ENCODE data around the gene TMEM11.
"Not testable (repeated sequence)": the region's sequence is repeated elsewhere in the genome, so short reads cannot be mapped to it uniquely, and the experiment has no call there.

TMEM11 gene

DNA sequence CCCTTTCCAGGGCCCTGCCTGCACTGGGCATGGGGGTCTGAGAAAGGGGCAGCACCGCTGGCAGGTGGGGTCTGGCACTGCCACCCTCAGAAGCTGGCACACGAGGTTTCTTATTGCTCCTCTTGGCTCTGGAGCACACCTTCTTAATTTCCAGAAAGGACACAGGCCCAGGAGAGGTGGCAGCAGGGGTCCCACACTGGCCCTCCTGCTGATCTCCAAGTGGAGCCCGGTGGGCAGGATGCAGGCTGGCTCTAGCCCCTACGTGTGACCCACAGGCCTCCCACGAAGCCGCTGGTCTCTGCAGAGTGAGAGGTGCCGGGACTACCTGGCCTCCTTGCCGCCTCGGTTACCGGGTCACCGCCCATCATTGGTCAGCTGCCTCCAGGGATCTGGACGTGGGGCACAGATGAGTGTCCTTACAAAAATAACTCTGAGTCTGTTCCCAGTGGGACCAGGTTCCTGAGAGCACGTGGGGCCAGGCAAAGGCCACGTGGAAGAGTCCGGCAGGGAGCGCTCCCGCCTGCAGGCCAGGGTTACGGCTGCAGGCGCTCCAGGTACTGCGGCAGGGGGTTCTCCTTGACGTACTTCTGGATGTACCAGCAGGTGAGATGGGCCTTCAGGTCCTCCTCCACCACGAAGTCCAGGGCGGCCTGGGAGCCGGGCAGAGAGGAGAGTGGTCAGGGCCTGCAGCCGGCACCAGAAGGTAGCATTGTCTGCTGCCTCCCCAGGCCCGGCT lies 29.0 kb upstream of the TMEM11 start:
- in situ Hi-C loops (cut with MboI; ENCODE audit: low sequenced_read_pairs): no loop called here

DNA sequence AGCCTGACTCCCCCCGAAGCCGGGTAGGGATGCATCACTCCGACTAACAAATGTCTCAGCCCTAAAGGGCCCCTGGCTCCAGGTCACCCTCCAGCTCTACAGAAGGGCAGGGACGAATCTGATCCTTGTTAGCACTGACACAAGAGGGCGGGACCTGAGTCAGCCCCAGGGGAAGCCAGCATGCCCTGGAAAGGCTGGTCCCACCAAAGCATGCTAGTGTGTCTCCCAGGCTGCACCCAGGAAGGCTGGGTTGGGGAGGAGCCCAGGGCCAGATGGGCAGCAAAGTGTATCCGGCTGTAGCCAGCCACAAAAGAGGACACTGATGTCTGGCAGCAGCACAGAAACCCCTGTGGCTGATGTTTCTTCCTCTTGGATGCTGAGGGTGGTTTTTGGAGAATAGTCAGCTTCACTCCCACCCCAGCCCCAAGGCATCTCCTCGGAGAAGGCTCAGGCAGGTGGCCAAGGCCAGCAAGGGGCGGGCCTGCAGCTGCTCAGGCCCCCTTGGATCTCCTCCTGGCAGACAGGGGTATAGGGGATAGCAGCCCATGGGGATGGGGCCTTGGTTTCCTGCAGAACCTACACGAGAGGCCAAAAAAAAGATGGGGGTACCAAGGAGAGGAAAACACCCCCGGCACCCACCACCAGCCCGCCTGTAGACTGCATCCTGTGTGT lies 28.2 kb upstream of the TMEM11 start:
- in situ Hi-C loops (cut with MboI; ENCODE audit: low sequenced_read_pairs): no loop called here

DNA sequence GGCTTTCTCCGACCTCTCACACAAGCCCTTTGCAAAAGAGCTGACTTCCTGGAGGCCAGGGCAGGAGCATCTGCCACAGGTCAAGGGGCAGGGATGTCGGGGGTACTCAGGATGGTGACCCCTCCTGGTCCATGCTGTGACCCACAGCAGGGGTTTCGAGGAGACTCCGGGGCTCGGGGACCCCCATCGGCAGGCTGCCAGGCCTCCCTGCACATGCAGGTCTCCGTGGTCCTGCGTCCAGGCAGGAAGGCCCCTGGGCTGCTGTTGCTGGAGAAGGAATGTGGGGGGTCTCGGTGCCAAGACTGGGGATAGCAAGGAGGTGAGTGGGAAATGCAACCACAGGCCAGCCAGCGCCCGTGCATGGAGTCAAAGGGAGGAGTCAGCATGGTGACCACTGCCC lies 27.6 kb upstream of the TMEM11 start:
- in situ Hi-C loops (cut with MboI; ENCODE audit: low sequenced_read_pairs): no loop called here

DNA sequence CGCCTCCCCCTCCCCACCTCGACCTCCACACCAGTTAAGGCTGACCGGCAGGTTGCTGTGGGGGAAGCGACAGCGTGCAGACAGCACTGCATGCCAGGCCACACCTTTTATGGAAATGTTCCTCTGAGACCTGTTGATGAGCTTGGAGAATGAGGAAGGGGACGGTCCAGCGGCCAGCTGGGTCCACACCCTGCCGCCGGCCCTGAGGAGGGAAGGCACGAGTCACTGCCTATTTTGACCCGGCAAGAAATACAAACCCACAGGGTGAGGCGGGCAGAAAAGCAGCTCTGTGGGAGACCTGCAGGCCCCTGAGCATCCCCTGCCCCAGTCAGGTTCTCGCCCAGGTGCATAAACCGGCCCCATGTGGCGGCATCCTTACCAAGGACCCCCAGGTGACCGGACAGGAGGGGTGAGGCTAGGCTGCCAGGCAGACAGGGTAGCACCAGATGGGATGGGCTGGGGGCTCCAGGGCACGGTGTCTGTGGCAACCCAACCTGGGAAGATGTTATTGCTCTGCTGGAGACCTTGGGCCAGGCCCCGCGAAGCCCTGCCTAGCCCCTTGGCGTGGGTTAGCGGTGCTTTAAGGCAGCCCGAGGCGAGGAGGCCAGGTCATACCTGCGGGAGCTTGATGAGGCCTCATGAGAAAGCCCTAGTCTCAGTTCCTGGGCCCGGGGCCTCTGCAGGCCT lies 26.6 kb upstream of the TMEM11 start:
- in situ Hi-C loops (cut with MboI; ENCODE audit: low sequenced_read_pairs): no loop called here

DNA sequence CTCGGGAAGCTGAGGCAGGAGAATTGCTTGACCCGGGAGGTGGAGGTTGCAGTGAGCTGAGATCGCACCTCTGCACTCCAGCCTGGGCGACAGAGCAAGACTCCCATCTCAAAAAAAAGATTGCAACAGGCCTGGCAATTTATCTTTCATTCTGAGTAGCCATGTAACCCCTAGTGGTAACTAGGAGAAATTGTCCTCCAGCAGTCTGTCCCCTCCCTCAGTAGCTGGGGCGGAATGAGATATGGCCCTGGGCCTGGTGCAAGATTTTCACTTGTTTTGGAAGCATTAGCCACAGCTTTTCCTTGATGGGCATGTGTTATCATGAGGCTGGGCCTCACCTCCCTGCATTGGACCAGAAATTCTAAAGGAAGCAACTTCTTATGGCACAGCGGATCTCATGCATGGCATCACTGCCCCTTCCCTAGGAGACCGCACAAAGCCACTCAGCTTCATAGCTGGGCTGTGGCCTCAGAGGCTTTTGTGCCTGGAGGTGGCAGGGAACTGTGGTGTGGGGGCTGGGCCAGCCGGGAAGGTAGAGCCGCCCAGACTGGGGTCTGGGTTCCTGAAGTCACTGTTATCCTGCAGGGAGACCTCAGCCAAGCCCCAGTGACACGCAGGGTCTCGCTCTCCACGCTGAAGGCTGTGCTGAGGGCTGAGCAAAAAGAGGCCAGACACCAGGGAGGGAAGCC lies 25.9 kb upstream of the TMEM11 start:
- in situ Hi-C loops (cut with MboI; ENCODE audit: low sequenced_read_pairs): no loop called here

DNA sequence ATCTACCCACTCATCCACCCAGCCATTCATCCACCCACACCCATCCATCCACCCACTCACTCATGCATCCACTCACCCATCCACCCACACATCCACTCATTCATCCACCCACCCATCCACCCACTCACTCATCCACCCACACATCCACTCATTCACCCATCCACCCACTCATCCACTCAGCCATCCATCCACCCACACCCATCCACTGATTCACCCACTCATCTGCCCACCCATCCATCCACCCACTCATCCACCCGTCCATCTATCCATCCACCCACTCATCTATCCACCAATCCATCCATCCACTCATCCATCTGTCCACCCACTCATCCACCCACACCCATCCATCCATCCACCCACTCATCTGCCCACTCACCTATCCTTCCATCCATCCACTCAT lies 22.0 kb upstream of the TMEM11 start:
- in situ Hi-C loops (cut with MboI; ENCODE audit: low sequenced_read_pairs): no loop called here

DNA sequence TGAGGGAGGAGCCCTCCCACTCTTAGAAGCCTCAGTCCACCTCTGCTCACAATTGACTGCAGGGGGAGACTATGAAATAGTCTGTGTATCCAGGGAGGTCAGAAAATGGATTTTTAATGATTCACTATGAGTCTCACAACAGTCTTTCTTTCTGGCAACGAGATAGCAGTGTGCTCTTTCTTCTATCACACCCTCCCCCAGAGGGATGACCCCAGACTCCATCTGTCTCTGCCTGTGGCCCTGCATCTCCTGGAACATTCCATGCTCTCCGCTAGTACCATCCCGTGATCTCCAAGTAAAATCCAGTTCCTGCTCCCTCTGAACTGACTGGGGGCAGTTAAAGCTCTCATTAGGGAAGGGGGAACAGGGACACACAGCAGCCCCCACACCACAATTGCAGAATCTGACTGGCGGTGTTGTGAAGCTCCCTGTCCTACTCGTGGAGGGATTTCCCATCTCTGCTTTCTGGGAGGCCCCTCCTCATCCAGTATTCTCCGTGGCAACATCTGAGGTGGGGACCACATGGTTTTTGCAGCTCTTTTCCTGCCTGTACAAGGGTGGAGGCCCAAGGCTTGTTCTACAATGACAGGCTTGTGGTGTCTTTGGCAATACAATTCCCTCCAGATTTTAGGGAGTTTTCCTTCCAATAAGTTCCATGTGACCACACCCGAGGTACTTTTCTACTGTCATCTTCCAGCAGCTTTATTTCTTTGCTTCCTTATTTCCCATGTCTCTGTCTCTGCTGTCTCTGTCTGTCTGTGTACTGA lies 19.8 kb upstream of the TMEM11 start:
- in situ Hi-C loops (cut with MboI; ENCODE audit: low sequenced_read_pairs): no loop called here

DNA sequence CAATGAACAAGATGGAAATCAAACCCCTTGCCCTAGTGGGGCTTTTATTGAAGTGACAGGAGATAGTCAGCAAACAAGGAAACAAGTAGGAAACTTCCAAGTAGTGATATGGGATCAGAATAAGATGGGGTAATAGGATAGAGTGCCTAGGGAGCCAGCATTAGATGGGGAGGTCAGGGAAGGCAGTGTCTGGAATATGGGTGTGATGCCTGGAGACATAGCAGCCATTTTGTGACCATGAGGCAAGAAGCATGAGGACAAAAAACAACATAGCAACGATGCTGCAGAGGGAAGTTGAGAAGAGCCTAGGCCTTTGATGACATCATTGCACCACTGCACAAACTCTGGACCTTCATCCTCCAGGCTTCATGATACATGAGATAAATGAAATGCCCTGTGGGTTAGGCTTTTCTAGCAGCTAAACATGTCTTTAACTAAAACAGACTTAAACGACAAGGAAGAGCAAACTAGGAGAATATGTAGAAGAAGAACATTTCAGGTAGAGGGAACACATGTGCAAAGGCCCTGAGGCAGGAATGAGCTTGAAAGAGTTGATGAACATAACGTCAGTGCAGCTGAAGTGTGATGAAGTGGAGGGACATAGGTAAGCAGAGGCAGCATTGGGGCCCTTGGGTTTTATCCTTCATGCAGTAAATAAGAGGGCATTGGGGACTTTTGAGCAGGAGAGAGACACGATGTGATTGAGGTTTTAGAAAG lies 18.2 kb upstream of the TMEM11 start:
- in situ Hi-C loops (cut with MboI; ENCODE audit: low sequenced_read_pairs): no loop called here

DNA sequence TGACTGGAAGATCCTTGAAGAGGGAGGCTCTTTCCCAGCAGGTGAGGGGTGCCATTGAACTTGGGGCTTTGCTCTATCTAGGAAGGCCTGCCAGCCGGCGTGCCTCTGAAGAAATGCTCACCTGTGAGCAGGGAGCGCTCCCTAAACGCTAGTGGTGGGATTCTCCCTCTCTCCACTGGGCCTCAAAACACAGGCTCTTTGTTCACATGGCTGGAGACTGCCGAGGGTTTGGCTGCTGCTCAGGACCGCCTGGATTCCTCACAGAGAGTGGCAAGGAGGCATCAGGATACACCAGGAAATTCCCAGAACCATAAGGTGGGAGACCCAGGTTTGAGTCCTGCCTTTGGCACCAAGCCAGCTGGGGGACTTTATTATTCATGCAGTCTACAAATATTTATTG lies 17.6 kb upstream of the TMEM11 start:
- in situ Hi-C loops (cut with MboI; ENCODE audit: low sequenced_read_pairs): no loop called here

DNA sequence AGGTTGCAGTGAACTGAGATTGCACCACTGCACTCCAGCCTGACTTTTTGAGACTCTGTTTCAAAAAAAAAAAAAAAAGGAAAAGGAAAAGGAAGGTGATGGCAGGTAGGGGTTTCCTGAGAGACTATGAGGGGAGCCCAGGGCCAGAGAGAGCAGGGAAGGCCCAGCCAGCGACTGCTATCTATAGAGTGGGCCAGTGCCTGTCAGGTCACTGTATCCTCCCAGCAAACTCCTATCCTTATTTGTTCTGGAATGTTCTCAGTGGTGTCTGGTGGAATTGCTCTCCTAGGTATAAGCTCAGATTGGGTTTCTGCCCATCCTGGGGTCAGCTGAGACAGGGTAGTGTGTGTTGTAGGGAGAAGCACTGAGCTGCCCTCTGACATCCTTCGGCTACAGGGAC lies 14.9 kb upstream of the TMEM11 start:
- in situ Hi-C loops (cut with MboI; ENCODE audit: low sequenced_read_pairs): no loop called here

DNA sequence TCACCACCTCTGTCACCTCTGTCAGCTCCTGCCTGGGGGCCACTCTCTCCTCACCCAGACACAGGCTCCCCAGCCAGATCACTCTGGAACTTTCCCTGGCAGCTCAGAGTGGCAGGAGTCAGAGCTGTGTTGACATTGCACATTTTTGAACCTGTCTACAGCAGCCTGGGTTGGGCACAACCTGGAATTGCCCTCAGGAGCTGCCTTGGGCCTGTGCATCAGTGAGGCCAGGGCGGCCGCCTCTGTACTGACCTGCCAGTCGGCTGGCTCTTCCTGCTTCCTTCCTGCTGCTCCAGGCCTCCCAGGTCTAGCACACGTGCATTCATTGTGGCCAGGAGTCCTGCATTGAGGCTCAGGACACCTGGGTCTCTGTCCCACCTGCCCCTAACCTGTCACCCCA lies 14.2 kb upstream of the TMEM11 start:
- in situ Hi-C loops (cut with MboI; ENCODE audit: low sequenced_read_pairs): no loop called here

DNA sequence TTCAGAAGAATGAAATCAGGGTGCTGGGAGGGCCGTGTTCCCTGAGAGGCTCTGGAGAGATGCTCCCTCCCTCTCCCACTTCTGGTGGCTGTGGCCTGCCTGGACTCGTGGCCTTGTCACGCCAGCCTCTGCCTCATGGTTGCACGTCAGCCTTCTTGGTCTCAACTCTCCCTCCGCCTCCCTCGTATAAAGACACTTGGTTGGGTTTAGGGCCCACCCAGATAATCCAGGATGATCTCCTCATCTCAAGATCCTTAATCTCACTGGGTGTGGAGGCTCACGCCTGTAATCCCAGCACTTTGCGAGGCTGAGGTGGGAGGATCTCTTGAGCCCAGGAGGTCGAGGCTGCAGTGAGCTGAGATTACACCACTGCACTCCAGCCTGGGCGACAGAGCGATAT lies 13.3 kb upstream of the TMEM11 start:
- in situ Hi-C loops (cut with MboI; ENCODE audit: low sequenced_read_pairs): not testable (repeated sequence)

DNA sequence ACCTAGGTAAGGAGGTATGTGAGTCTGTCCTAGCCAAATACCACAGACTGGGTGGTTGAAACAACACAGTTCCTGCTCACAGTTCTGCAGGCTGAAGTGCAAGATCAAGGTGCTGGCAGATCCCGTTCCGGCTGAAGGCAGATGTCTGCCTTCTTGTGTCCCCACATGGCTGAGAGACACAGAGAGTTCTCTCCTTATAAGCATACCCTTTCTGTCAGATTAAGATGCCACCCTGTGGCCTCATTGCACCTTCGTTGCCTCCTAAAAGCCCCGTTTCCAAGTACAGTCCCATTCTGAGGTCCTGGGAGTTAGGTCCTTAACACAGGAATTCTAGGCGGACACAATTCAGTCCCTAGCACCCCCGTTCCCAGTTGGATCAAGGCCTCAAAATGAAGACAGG lies 9.1 kb upstream of the TMEM11 start:
- in situ Hi-C loops (cut with MboI; ENCODE audit: low sequenced_read_pairs): no loop called here

DNA sequence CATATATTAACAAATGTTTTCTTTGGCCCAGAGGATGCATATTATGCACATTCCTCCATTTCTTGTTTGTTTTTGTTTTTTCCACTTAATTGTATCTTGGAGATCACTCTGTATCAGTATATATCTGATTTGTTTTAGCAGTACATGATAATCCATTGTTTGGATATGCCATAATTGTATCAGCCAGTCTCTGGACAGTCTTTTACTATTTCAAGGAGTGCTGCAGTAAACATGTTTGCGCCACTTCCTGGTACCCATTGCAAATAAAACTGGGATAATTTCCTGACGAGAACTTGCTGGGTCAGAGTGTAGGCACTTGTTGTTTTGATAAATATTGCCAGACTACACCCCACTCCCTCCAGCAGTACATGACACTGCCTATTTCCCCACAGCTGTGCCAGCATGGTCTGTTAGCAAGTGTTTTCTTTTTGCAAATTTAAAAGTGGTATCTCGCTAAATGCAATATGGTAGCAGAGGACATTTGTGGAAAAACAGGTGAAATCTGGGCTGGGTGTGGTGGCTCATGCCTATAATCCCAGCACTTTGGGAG lies 4.9 kb upstream of the TMEM11 start:
- in situ Hi-C loops (cut with MboI; ENCODE audit: low sequenced_read_pairs): no loop called here

DNA sequence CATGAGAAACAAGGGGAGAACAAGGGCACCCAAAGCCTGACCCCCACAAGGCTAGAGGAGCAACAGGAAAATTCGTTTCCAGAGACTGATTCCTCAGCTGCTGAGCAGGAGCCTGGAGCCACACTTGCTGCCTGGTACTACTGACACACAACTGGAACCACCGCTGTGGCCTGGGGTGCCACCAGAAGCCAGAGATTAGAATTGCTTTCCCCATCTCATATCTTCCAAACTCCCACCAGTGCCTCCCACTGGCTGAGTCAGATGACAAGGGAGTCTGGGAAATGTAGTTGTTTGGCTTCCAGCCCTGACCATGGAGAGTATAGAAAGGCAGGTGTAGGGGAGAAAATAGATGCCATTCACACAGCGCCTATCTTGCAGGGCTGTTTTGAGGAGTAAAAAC lies 4.1 kb upstream of the TMEM11 start:
- in situ Hi-C loops (cut with MboI; ENCODE audit: low sequenced_read_pairs): no loop called here

DNA sequence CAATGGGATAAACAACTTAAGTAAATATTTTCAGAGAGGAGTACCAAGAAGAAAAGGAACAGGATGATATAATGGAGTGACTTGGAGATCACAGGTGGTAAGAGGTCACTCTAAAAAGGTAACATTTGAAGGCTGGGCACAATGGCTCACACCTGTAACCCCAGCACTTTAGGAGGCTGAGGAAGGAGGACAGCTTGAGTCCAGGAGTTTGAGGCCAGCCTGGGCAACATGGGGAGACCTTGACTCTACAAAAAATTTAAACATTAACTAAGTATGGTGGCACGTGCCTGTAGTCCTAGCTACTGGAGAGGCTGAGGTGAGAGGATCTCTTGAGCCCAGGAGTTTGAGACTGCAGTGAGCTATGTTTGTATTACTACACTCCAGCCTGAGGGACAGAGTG lies 3.4 kb upstream of the TMEM11 start:
- in situ Hi-C loops (cut with MboI; ENCODE audit: low sequenced_read_pairs): no loop called here

DNA sequence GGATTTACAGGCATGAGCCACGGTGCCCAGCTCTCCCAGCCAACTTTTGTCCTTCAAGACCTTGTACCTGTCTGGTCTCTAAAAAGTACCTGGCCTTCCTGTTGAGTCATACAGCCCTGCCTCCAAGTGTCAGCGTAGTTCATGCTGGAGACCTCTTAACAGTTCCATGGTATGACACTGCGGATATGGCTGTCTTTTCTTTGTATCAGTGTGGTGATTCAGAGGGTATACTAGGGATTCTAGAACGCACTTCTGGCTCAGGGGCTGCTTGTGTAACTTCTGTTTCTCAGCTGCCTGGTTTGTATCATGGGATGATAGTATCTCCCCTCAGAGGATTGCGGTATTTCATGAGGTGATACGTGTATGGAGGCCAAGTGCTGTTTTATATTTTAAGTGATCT lies 2.0 kb upstream of the TMEM11 start:
- in situ Hi-C loops (cut with MboI; ENCODE audit: low sequenced_read_pairs): no loop called here

DNA sequence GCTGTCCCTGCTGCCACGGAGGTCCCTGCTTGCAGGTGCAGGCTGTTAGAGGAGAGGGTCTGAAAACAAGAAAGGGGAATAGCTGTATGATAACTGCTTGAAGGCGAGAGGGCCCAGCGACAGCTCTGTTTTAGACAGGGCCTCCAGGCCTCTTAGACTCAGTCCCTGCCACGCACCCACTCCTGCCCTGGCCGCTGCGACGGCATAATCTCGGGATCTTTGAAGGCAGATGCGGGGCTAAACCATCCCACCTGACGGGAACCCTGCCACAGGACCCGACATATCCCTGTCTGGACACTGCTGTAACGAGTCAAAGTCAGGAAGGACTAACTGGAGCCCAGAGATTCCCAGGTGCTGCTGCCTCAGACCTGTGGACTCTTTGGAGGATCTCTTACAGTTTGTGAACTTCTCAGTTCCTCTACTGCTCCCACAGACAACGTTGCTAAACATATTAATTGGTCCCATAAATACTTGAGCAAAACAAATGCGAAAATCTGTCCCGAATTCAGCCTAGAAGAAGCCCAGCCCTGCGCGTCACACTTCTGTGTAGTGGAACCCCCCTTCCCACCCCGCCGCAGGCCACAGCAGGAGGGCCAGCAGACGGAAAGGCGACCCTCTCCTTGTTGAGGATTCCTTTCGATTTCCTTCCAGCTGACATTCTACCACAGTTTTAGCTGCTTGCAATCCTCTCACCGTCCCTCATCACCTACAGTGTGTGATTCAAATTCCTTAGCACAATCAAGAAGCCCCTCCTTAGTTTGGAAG lies 998 bp upstream of the TMEM11 start:
- in situ Hi-C loops (cut with MboI; ENCODE audit: low sequenced_read_pairs): no loop called here

DNA sequence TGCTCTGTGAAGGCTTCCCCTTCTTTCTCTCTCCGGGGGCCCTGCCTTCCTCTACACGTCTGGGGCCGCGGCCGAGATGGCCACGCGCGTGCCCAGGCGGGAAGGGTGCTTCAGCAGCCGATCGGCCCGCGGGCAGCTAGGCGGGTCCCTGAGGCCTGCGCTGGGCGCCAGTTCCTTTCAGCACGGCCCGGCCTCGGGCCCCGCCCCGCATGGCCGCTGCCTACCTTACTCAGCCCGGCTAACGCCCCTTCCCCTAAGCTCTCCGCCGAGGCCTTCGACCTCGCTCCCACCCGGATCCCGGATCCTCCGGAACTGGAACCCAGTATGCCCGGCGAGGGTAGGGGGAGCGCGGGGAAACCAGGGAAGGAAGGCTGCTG lies 335 bp downstream of the TMEM11 start:
- in situ Hi-C loops (cut with MboI; ENCODE audit: low sequenced_read_pairs): no loop called here
